Astrocyte of the hippocampus (primary cell): ENCODE measurements around the gene UBTF.
"Not testable (repeated sequence)": the region's sequence is repeated elsewhere in the genome, so short reads cannot be mapped to it uniquely, and the experiment has no call there.

Source experiments
- DNase-seq: peaks from one replicate; pipeline ENCODE4 v3.0.0; 2011; ENCODE audit warnings: low read depth, low spot score

UBTF gene

GRCh38 chr17:44241106-44241624 lies 21.7 kb upstream of the UBTF start:
- no peak for DNase-seq

GRCh38 chr17:44237886-44238285 lies 18.4 kb upstream of the UBTF start:
- not testable (repeated sequence) for DNase-seq

GRCh38 chr17:44236444-44236991 lies 17.0 kb upstream of the UBTF start:
- DNase-seq = no peak

- peak; percentile 39 for DNase-seq
Observed at GRCh38 chr17:44235583-44235936, 16.1 kb upstream of the UBTF start.

DNA sequence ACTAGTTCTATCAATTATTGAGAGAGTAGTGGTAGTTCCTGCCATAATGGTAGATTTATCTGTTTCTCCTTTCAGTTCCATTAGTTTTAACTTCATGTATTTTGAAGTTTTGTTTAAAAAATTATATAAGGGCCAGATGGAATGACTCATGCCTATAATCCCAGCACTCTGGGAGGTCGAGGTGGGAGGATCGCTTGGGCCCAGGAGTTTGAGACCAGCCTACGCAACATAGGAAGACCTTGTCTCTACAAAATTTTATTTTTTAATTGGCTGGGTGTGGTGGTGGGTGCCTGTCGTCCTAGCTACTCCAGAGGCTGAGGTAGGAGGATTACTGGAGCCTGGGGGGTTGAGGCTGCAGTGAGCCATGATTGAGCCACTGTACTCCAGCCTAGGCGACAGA lies 14.1 kb upstream of the UBTF start:
- DNase-seq = no peak

DNA sequence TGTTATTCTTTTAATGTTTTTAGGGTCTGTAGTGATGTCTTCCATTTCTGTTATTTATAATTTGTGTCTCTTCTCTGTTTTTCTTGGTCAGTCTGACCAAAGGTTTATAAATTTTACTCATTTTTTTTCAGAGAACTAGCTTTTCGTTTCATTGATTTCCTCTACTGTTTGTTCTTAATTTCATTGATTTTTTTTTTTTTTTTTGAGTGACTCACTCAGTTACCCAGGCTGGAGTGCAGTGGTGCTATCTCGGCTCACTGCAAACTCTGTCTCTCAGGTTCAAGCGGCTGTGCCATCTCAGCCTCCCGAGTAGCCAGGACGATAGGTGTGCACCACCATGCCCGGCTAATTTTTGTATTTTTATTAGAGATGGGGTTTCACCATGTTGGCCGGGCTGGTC lies 12.6 kb upstream of the UBTF start:
- DNase-seq = no peak

GRCh38 chr17:44230140-44230539 lies 10.7 kb upstream of the UBTF start:
- DNase-seq = no peak

DNA sequence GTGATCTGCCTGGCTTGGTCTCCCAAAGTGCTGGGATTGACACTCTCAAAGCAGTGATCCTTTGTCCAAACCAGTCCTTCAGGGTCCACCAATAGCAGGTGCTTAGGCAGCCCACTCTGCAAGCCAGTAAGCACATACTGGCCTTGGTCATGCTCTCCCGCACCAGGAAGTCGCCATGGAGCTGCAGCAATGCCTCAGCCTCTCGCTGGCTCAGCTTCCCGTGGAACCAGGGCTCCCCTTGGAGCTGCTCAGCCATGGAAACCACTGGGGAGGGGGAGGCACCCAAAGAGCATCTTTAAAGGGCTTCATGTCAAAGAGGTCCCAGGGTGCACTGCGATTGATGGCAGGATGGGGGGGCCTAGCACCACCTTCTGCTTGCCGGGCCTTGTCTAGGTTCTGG lies 9.6 kb upstream of the UBTF start:
- DNase-seq = no peak

- DNase-seq = peak; percentile 56
Observed at GRCh38 chr17:44223541-44224071, 4.1 kb upstream of the UBTF start.

GRCh38 chr17:44222112-44222869 lies 2.8 kb upstream of the UBTF start:
- DNase-seq = peak; percentile 88

GRCh38 chr17:44221862-44222111 lies 2.3 kb upstream of the UBTF start:
- no peak for DNase-seq

DNA sequence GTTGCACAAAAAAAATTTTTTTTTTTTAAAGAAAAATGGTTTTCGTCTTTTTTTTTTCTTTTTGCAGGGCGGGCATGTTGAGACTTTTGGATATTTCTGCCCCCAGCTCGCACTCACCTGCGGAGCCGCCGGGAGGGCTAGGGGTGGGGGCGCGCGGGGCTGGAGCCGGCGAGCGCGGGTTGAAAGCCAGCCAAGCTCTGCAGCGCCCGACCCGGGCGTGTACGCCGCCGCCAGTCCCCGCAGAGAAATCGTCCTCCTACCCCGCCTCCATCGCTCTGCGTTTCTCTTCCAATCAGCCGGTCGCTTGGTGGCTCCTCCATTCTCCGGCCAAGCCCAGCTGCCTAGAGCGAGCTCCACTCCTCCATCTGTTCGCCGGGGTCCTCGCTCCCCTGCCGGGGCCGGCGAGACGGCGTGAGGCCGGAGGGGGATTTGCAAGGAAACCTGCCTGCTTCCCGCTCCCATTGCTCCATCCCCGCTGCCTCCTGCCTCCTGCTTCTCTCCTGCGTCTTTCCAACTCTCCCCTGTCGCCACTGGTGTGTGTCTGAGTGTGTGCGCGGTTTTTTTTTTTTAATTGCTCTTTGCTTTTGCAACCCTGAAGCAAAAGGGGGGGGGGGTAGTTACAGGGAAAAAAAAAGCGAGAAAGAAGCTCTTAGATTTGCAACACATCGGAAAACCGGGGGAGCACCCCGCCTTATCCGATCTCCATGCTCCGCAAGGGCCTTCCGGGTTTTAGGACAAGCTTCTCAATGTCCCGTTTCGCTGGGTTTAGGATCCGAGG lies 1.8 kb upstream of the UBTF start:
- peak; percentile 88 for DNase-seq

- DNase-seq = peak; percentile 70
Observed at GRCh38 chr17:44220213-44221083, 973 bp upstream of the UBTF start.

- DNase-seq = peak; percentile 89
Observed at GRCh38 chr17:44219108-44219615, 313 bp downstream of the UBTF start.

DNA sequence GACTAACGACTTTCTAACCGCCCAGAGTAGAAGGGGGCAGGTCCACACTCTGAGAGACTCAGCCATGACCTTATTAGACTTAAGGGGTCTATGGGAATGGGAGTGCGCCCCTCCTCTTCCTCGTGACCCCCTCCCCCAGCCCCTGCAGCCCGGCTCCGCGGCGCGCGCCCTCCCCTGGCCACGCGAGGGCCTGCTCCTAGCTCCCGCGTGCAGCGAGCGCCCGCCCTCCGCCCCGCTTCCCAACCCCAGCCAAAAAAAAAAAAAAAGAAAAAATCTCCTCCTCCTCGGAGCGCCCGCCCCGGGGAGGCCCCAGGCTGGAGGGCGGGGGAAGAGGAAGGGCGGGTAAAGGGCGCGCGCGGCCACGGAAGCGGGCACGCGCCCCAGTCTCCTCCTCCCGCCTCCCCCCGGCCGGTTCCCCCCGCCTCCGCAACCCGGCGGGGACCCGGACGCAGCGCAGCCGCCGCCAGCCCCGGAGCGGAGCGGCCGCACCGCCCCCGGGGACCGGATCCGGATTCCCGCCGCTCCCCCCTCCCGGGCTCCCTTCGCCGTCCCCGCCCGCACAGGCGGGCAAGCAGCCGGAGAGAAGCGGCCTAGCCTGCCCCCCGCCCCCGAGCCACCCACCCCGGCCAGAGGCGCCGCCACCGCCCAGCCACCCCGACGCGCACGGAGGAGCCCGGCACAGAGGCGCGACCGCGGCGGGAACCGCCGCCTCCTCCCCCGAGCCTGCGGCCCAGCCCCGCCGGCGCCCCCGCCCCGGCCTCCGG lies 949 bp downstream of the UBTF start:
- DNase-seq = peak; percentile 95

DNA sequence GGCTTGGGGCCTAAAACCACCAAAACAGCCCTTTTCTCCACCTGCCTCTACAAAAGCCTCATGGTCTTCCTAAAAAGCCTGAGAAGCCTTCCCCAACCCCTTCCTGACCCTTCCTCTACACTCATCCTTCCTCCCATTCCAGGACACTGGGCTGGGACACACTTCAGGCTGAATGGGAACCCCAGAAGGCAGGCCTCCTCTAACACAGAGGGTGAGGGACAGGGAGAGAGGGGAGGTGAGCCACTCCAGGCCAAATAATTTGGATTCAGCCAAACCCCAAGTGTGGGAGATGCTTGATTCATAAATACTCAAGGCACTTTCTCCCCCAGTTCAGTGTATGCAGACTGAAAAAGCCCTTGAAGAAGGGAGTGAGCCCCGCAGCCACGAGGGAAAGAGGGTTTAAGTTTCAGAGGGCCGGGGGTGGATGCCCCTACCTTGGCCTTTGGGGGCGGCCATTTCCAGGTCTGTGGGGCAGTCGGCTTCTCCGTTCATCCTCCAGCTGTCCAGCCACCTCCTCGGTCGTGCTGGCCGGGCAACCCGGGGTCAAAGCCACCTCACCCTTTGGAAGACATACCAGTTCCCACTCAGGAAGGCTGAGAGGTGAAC lies 1.6 kb downstream of the UBTF start:
- no peak for DNase-seq

GRCh38 chr17:44216694-44217093 lies 2.8 kb downstream of the UBTF start:
- DNase-seq = no peak

GRCh38 chr17:44216173-44216572 lies 3.3 kb downstream of the UBTF start:
- no peak for DNase-seq

DNA sequence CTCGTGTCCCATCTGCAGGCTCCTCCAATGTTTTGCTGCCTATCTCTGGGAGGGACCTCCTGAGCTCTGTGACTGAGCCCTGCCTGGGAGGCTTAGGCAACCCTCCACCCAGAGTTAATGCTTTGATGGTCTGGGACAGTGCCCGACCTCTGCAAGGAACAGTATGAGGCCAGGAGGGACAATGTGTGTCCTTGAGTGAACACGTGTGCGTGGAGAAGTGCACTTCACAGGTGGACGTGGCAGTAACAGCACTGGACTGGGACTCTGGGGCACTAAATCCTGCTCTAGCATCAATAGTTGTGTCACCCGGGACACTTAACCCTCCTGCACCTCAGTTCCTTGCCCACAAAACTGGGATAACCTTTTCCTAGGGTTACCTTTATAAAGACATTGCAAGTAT lies 4.6 kb downstream of the UBTF start:
- no peak for DNase-seq

DNA sequence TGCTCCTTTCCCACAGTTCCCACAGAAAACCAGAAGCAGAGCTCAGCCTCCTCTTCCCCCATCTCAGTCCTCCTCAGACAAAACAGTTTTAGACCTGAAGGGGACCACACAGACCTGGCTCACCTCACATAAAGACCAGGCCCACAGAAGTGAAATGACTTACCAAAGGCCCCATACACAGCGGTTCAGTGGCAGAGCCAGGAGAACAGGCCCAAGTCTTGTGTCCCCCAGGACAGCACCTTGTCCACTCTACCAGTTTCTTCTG lies 5.3 kb downstream of the UBTF start:
- DNase-seq = no peak
